HEK293 (cell line): ENCODE data around the gene PPFIA3.

Source experiments
- BCL11A ChIP-seq: fragments of 450-650 bp; formaldehyde crosslinking; IDR thresholded peaks from 2 replicates; pipeline ENCODE4 v1.5.1; 2016; ENCODE audit warnings: low read depth, missing biosample characterization, missing genetic modification characterization
- GLIS1 ChIP-seq: fragments of 450-650 bp; formaldehyde crosslinking; IDR thresholded peaks from 2 replicates; pipeline ENCODE4 v1.5.1; 2016; ENCODE audit warnings: missing biosample characterization, missing genetic modification characterization
- HOXC10 ChIP-seq: sonication (generic); formaldehyde crosslinking; IDR thresholded peaks from 2 replicates; pipeline ENCODE4 v1.8.1; 2023; ENCODE audit warnings: mild to moderate bottlenecking, missing genetic modification reagents
- IKZF3 ChIP-seq: fragments of 450-650 bp; IDR thresholded peaks from 2 replicates; pipeline ENCODE4 v1.5.0; 2018; ENCODE audit warnings: missing biosample characterization, mild to moderate bottlenecking, missing genetic modification characterization, moderate library complexity
- KLF8 ChIP-seq: fragments of 450-650 bp; formaldehyde crosslinking; IDR thresholded peaks from 2 replicates; pipeline ENCODE4 v1.5.1; 2016; ENCODE audit warnings: missing biosample characterization, missing genetic modification characterization
- MEIS1 ChIP-seq: sonication (generic); formaldehyde crosslinking; IDR thresholded peaks from 2 replicates; pipeline ENCODE4 v1.8.1; 2022; ENCODE audit warnings: missing genetic modification reagents, mild to moderate bottlenecking, borderline replicate concordance
- OVOL3 ChIP-seq: fragments of 450-650 bp; formaldehyde crosslinking; IDR thresholded peaks from 2 replicates; pipeline ENCODE4 v1.5.1; 2016; ENCODE audit warnings: missing biosample characterization, missing genetic modification characterization
- SP2 ChIP-seq: fragments of 450-650 bp; formaldehyde crosslinking; IDR thresholded peaks from 2 replicates; pipeline ENCODE4 v1.5.1; 2016; ENCODE audit warnings: missing biosample characterization, missing genetic modification characterization
- SP3 ChIP-seq: fragments of 450-650 bp; formaldehyde crosslinking; IDR thresholded peaks from 2 replicates; pipeline ENCODE4 v1.5.1; 2016; ENCODE audit warnings: missing biosample characterization, missing genetic modification characterization
- WT1 ChIP-seq: fragments of 450-650 bp; formaldehyde crosslinking; IDR thresholded peaks from 2 replicates; pipeline ENCODE4 v1.5.1; 2016; ENCODE audit warnings: missing biosample characterization, missing genetic modification characterization
- YY2 ChIP-seq: fragments of 450-650 bp; formaldehyde crosslinking; IDR thresholded peaks from 2 replicates; pipeline ENCODE4 v1.5.1; 2016; ENCODE audit warnings: missing biosample characterization, missing genetic modification characterization
- ZFP3 ChIP-seq: fragments of 450-650 bp; formaldehyde crosslinking; IDR thresholded peaks from 2 replicates; pipeline ENCODE4 v1.5.1; 2016; ENCODE audit warnings: low read depth, missing biosample characterization, missing genetic modification characterization
- ZFP37 ChIP-seq: fragments of 450-650 bp; formaldehyde crosslinking; IDR thresholded peaks from 2 replicates; pipeline ENCODE4 v1.5.1; 2016; ENCODE audit warnings: missing biosample characterization, missing genetic modification characterization
- ZNF133 ChIP-seq: fragments of 450-650 bp; formaldehyde crosslinking; IDR thresholded peaks from 2 replicates; pipeline ENCODE4 v1.5.1; 2016; ENCODE audit warnings: missing biosample characterization, missing genetic modification characterization
- ZNF140 ChIP-seq: fragments of 450-650 bp; formaldehyde crosslinking; IDR thresholded peaks from 2 replicates; pipeline ENCODE4 v1.5.1; 2016; ENCODE audit warnings: missing biosample characterization, missing genetic modification characterization
- ZNF146 ChIP-seq: fragments of 450-650 bp; formaldehyde crosslinking; IDR thresholded peaks from 2 replicates; pipeline ENCODE4 v1.5.1; 2016; ENCODE audit warnings: missing biosample characterization, missing genetic modification characterization
- ZNF214 ChIP-seq: fragments of 450-650 bp; formaldehyde crosslinking; IDR thresholded peaks from 2 replicates; pipeline ENCODE4 v1.5.1; 2017; ENCODE audit warnings: missing biosample characterization, mild to moderate bottlenecking, missing genetic modification characterization, borderline replicate concordance
- ZNF366 ChIP-seq: fragments of 450-650 bp; formaldehyde crosslinking; conservative IDR thresholded peaks from 2 replicates; pipeline ENCODE4 v1.5.1; 2016; ENCODE audit warnings: missing biosample characterization, missing genetic modification characterization
- ZNF416 ChIP-seq: fragments of 450-650 bp; formaldehyde crosslinking; IDR thresholded peaks from 2 replicates; pipeline ENCODE4 v1.5.1; 2016; ENCODE audit warnings: missing biosample characterization, missing genetic modification characterization
- ZNF473 ChIP-seq: fragments of 450-650 bp; formaldehyde crosslinking; IDR thresholded peaks from 2 replicates; pipeline ENCODE4 v1.5.1; 2017; ENCODE audit warnings: missing biosample characterization, missing genetic modification characterization
- ZNF48 ChIP-seq: fragments of 450-650 bp; formaldehyde crosslinking; IDR thresholded peaks from 2 replicates; pipeline ENCODE4 v1.5.1; 2016; ENCODE audit warnings: missing biosample characterization, missing genetic modification characterization
- ZNF501 ChIP-seq: fragments of 450-650 bp; formaldehyde crosslinking; IDR thresholded peaks from 2 replicates; pipeline ENCODE4 v1.5.1; 2016; ENCODE audit warnings: missing biosample characterization, missing genetic modification characterization
- ZNF544 ChIP-seq: fragments of 450-650 bp; formaldehyde crosslinking; IDR thresholded peaks from 2 replicates; pipeline ENCODE4 v1.5.0; 2017; ENCODE audit warnings: missing biosample characterization, missing genetic modification characterization
- ZNF561 ChIP-seq: fragments of 450-650 bp; IDR thresholded peaks from 2 replicates; pipeline ENCODE4 v1.5.1; 2018; ENCODE audit warnings: missing biosample characterization, missing genetic modification characterization, borderline replicate concordance
- ZNF658 ChIP-seq: fragments of 450-650 bp; formaldehyde crosslinking; IDR thresholded peaks from 2 replicates; pipeline ENCODE4; 2016; ENCODE audit warnings: missing biosample characterization, missing genetic modification characterization
- ZNF791 ChIP-seq: fragments of 450-650 bp; formaldehyde crosslinking; IDR thresholded peaks from 2 replicates; pipeline ENCODE4 v1.5.1; 2016; ENCODE audit warnings: missing biosample characterization, missing genetic modification characterization
- ZNF792 ChIP-seq: fragments of 450-650 bp; formaldehyde crosslinking; IDR thresholded peaks from 2 replicates; pipeline ENCODE4 v1.5.1; 2016; ENCODE audit warnings: missing biosample characterization, missing genetic modification characterization
- TF ChIP-seq, protein P1 (sequence below): fragments of 450-650 bp; formaldehyde crosslinking; IDR thresholded peaks from 2 replicates; pipeline ENCODE4 v1.5.1; 2016; ENCODE audit warnings: missing biosample characterization, missing genetic modification characterization
- TF ChIP-seq, protein P2 (sequence below): fragments of 450-650 bp; formaldehyde crosslinking; IDR thresholded peaks from 2 replicates; pipeline ENCODE4 v1.5.1; 2016; ENCODE audit warnings: missing biosample characterization, missing genetic modification characterization
- TF ChIP-seq, protein P3 (sequence below): sonication (generic); formaldehyde crosslinking; IDR thresholded peaks from 2 replicates; pipeline ENCODE4 v1.8.1; 2022; ENCODE audit warnings: mild to moderate bottlenecking, moderate library complexity, missing genetic modification reagents
- TF ChIP-seq, protein P4 (sequence below): fragments of 450-650 bp; formaldehyde crosslinking; IDR thresholded peaks from 2 replicates; pipeline ENCODE4 v1.5.1; 2016; ENCODE audit warnings: missing biosample characterization, missing genetic modification characterization
- TF ChIP-seq, protein P5 (sequence below): fragments of 450-650 bp; formaldehyde crosslinking; conservative IDR thresholded peaks from 2 replicates; pipeline ENCODE4 v1.5.1; 2016; ENCODE audit warnings: low read depth, missing biosample characterization, missing genetic modification characterization

Gene PPFIA3

DNA sequence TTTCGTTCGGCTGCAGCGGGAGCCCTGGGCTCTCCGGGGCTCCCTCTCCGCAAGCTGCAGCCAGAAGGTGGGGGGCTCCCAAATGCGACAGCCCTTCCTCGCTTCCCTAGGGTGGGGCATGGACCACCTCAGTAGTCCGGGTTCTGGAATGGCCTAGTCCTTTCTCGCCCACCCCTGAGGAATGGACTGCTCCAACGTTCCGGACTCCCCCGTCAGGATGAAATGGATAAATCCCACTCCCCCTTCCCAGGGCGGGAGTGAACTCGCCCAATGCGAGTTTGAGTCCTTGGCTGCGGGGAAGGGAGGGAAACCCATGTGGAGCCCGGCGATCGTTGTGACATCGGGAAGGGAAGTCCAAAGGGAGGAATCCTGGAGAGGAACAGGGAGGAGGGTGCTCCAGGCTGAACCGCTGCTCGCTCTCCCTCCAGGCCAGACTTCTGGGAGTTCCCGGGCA, 30.3 kb downstream of the PPFIA3 start (continued):
- TF ChIP-seq, protein P1, sequence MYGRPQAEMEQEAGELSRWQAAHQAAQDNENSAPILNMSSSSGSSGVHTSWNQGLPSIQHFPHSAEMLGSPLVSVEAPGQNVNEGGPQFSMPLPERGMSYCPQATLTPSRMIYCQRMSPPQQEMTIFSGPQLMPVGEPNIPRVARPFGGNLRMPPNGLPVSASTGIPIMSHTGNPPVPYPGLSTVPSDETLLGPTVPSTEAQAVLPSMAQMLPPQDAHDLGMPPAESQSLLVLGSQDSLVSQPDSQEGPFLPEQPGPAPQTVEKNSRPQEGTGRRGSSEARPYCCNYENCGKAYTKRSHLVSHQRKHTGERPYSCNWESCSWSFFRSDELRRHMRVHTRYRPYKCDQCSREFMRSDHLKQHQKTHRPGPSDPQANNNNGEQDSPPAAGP (tag by site-specific recombination), result no peak; the same call in 1 of the 2 replicates
- no peak for TF ChIP-seq ZNF48 (tag by site-specific recombination)
- no peak; the same call in none of the 2 replicates for TF ChIP-seq ZNF366 (tag by site-specific recombination)
- no peak for TF ChIP-seq ZNF146
- 0 out of 2 replicates have a peak, but pooled peaks have one; percentile 20 for TF ChIP-seq ZNF561
- TF ChIP-seq GLIS1 (tag by site-specific recombination), result no peak; the same call in 1 of the 2 replicates
- no peak for TF ChIP-seq ZNF133
- TF ChIP-seq, protein P2, sequence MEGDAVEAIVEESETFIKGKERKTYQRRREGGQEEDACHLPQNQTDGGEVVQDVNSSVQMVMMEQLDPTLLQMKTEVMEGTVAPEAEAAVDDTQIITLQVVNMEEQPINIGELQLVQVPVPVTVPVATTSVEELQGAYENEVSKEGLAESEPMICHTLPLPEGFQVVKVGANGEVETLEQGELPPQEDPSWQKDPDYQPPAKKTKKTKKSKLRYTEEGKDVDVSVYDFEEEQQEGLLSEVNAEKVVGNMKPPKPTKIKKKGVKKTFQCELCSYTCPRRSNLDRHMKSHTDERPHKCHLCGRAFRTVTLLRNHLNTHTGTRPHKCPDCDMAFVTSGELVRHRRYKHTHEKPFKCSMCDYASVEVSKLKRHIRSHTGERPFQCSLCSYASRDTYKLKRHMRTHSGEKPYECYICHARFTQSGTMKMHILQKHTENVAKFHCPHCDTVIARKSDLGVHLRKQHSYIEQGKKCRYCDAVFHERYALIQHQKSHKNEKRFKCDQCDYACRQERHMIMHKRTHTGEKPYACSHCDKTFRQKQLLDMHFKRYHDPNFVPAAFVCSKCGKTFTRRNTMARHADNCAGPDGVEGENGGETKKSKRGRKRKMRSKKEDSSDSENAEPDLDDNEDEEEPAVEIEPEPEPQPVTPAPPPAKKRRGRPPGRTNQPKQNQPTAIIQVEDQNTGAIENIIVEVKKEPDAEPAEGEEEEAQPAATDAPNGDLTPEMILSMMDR, result no peak
- TF ChIP-seq, protein P3, sequence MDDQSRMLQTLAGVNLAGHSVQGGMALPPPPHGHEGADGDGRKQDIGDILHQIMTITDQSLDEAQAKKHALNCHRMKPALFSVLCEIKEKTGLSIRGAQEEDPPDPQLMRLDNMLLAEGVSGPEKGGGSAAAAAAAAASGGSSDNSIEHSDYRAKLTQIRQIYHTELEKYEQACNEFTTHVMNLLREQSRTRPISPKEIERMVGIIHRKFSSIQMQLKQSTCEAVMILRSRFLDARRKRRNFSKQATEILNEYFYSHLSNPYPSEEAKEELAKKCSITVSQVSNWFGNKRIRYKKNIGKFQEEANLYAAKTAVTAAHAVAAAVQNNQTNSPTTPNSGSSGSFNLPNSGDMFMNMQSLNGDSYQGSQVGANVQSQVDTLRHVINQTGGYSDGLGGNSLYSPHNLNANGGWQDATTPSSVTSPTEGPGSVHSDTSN, result no peak
- TF ChIP-seq ZNF416 (tag by site-specific recombination), result no peak
- TF ChIP-seq ZFP37 (tag by site-specific recombination), result peak; percentile 85
- TF ChIP-seq BCL11A (tag by site-specific recombination), result peak; percentile 38; the same call in 1 of the 2 replicates
- no peak for TF ChIP-seq ZFP3
- no peak for TF ChIP-seq ZNF544
- no peak; the same call in 1 of the 2 replicates for TF ChIP-seq SP3
- TF ChIP-seq KLF8 (tag by site-specific recombination), result 0 out of 2 replicates have a peak, but pooled peaks have one; percentile 33
- TF ChIP-seq, protein P4, sequence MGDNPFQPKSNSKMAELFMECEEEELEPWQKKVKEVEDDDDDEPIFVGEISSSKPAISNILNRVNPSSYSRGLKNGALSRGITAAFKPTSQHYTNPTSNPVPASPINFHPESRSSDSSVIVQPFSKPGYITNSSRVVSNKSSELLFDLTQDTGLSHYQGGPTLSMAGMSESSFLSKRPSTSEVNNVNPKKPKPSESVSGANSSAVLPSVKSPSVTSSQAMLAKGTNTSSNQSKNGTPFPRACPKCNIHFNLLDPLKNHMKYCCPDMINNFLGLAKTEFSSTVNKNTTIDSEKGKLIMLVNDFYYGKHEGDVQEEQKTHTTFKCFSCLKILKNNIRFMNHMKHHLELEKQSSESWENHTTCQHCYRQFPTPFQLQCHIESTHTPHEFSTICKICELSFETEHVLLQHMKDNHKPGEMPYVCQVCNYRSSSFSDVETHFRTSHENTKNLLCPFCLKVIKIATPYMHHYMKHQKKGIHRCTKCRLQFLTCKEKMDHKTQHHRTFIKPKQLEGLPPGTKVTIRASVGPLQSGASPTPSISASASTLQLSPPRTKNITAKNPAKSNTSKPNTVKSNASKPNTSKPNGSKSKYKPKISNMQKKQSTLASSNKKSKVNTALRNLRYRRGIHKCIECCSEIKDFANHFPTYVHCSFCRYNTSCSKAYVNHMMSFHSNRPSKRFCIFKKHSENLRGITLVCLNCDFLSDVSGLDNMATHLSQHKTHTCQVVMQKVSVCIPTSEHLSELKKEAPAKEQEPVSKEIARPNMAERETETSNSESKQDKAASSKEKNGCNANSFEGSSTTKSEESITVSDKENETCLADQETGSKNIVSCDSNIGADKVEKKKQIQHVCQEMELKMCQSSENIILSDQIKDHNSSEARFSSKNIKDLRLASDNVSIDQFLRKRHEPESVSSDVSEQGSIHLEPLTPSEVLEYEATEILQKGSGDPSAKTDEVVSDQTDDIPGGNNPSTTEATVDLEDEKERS, result no peak
- peak; percentile 71 for TF ChIP-seq ZNF501 (tag by site-specific recombination)
- TF ChIP-seq HOXC10 (CRISPR knock-in tag), result 0 out of 2 replicates have a peak, but pooled peaks have one; percentile 80
- TF ChIP-seq ZNF214 (tag by site-specific recombination), result no peak
- no peak for TF ChIP-seq OVOL3 (tag by site-specific recombination)
- no peak for TF ChIP-seq YY2 (tag by site-specific recombination)
- peak; percentile 18; the same call in 1 of the 2 replicates for TF ChIP-seq WT1 (tag by site-specific recombination)
- no peak for TF ChIP-seq ZNF791 (tag by site-specific recombination)
- no peak for TF ChIP-seq ZNF473 (tag by site-specific recombination)
- peak; percentile 47 for TF ChIP-seq IKZF3 (tag by site-specific recombination)
- TF ChIP-seq ZNF658, result no peak
- no peak for TF ChIP-seq ZNF792 (tag by site-specific recombination)
- no peak for TF ChIP-seq ZNF140
- TF ChIP-seq SP2 (tag by site-specific recombination), result no peak; the same call in 1 of the 2 replicates
- no peak for TF ChIP-seq MEIS1 (CRISPR knock-in tag)
- TF ChIP-seq, protein P5, sequence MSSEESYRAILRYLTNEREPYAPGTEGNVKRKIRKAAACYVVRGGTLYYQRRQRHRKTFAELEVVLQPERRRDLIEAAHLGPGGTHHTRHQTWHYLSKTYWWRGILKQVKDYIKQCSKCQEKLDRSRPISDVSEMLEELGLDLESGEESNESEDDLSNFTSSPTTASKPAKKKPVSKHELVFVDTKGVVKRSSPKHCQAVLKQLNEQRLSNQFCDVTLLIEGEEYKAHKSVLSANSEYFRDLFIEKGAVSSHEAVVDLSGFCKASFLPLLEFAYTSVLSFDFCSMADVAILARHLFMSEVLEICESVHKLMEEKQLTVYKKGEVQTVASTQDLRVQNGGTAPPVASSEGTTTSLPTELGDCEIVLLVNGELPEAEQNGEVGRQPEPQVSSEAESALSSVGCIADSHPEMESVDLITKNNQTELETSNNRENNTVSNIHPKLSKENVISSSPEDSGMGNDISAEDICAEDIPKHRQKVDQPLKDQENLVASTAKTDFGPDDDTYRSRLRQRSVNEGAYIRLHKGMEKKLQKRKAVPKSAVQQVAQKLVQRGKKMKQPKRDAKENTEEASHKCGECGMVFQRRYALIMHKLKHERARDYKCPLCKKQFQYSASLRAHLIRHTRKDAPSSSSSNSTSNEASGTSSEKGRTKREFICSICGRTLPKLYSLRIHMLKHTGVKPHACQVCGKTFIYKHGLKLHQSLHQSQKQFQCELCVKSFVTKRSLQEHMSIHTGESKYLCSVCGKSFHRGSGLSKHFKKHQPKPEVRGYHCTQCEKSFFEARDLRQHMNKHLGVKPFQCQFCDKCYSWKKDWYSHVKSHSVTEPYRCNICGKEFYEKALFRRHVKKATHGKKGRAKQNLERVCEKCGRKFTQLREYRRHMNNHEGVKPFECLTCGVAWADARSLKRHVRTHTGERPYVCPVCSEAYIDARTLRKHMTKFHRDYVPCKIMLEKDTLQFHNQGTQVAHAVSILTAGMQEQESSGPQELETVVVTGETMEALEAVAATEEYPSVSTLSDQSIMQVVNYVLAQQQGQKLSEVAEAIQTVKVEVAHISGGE (tag by site-specific recombination), result peak; percentile 69; the same call in 1 of the 2 replicates
